ENCODE results near the gene MMP8.
A peak's percentile ranks its signal among the peaks of the same experiment; 100 is the strongest.

GRCh38 chr11:102664001-102664752, 60.6 kb downstream of the MMP8 start:
- TF ChIP-seq, protein P1, sequence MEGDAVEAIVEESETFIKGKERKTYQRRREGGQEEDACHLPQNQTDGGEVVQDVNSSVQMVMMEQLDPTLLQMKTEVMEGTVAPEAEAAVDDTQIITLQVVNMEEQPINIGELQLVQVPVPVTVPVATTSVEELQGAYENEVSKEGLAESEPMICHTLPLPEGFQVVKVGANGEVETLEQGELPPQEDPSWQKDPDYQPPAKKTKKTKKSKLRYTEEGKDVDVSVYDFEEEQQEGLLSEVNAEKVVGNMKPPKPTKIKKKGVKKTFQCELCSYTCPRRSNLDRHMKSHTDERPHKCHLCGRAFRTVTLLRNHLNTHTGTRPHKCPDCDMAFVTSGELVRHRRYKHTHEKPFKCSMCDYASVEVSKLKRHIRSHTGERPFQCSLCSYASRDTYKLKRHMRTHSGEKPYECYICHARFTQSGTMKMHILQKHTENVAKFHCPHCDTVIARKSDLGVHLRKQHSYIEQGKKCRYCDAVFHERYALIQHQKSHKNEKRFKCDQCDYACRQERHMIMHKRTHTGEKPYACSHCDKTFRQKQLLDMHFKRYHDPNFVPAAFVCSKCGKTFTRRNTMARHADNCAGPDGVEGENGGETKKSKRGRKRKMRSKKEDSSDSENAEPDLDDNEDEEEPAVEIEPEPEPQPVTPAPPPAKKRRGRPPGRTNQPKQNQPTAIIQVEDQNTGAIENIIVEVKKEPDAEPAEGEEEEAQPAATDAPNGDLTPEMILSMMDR (conservative IDR thresholded peaks at IDR 0.05; ENCODE audit: low read length): peak; percentile 75
- TF ChIP-seq EZH2phosphoT487 (IDR thresholded peaks at IDR 0.05; ENCODE audit: borderline replicate concordance): no peak
